ENCODE measurements around the gene FGGY. TPM values are rescaled to one million over a fixed set of nuclear protein-coding genes. Genes with fewer than 3 reads are reported as not detected.

FGGY gene
- total and polyA plus RNA-seq, 5 donors = 10.0 to 20.5 (median 19.9) TPM

- no peaks in the 10 kb centered on the region for H3K9me3 ChIP-seq (ENCODE audit: control insufficient read depth, low read length)
- WGBS = 77% methylated on average over 16 of the region's 16 CpGs
- H3K4me3 ChIP-seq (ENCODE audit: low read length) = no peak overlapping the region
- intact Hi-C loops (cut with DNase I) = no loop called here
- peaks cover 11% of the 10 kb centered on the region for H3K4me1 ChIP-seq (ENCODE audit: control insufficient read depth, insufficient read depth, low read length)
- H3K27me3 ChIP-seq (ENCODE audit: control insufficient read depth, insufficient read depth) = no peaks in the 10 kb centered on the region
- peak in 1 of 3 donors; percentile 58 for DNase-seq
- H3K27ac ChIP-seq (ENCODE audit: low read length) = peak overlapping the region; percentile 81
- no peak for ATAC-seq
Measured at GRCh38 chr1:59673573-59674450, 376.9 kb downstream of the FGGY start.

- no peaks in the 10 kb centered on the region for H3K9me3 ChIP-seq (ENCODE audit: control insufficient read depth, low read length)
- H3K4me3 ChIP-seq (ENCODE audit: low read length) = no peak overlapping the region
- peak; percentile 44 to 60 for ATAC-seq
- H3K27ac ChIP-seq (ENCODE audit: low read length) = peak overlapping the region; percentile 80
- no peak for DNase-seq
- H3K4me1 ChIP-seq (ENCODE audit: control insufficient read depth, insufficient read depth, low read length) = peaks cover 12% of the 10 kb centered on the region
- 61% methylated on average over 2 of the region's 2 CpGs for WGBS
- no peaks in the 10 kb centered on the region for H3K27me3 ChIP-seq (ENCODE audit: control insufficient read depth, insufficient read depth)
- intact Hi-C loops (cut with DNase I) = no loop called here
Measured at GRCh38 chr1:59674595-59674994, 377.7 kb downstream of the FGGY start.

- 68% methylated on average over 2 of the region's 2 CpGs for WGBS
- Histone ChIP-seq H3K4me3 (ENCODE audit: low read length) (no peak overlapping the region), H3K27me3 (ENCODE audit: control insufficient read depth, insufficient read depth) (no peaks in the 10 kb centered on the region), H3K27ac (ENCODE audit: low read length) (no peak overlapping the region), H3K4me1 (ENCODE audit: control insufficient read depth, insufficient read depth, low read length) (peaks cover 11% of the 10 kb centered on the region), H3K9me3 (ENCODE audit: control insufficient read depth, low read length) (no peaks in the 10 kb centered on the region)
- ATAC-seq (no peak), DNase-seq (no peak)
- intact Hi-C loops (cut with DNase I) = no loop called here
Measured at GRCh38 chr1:59675936-59676335, 379.0 kb downstream of the FGGY start.

GRCh38 chr1:59678040-59678439 lies 381.1 kb downstream of the FGGY start:
- intact Hi-C loops (cut with DNase I) = no loop called here
- H3K4me3 ChIP-seq (ENCODE audit: low read length) = no peak overlapping the region

GRCh38 chr1:59678493-59679228 lies 381.8 kb downstream of the FGGY start:
- intact Hi-C loops (cut with DNase I) = no loop called here
- H3K9me3 ChIP-seq (ENCODE audit: control insufficient read depth, low read length) = no peaks in the 10 kb centered on the region
- peak in 1 of 2 donors; percentile 22 for ATAC-seq
- H3K27me3 ChIP-seq (ENCODE audit: control insufficient read depth, insufficient read depth) = no peaks in the 10 kb centered on the region
- peaks cover 7% of the 10 kb centered on the region for H3K4me1 ChIP-seq (ENCODE audit: control insufficient read depth, insufficient read depth, low read length)
- 44% methylated on average over 3 of the region's 3 CpGs for WGBS
- no peak for DNase-seq
- H3K27ac ChIP-seq (ENCODE audit: low read length) = peak overlapping the region; percentile 36
- H3K4me3 ChIP-seq (ENCODE audit: low read length) = no peak overlapping the region

More at GRCh38 chr1:59678040-59678439, 381.1 kb downstream of the FGGY start:
- Histone ChIP-seq H3K4me1 (ENCODE audit: control insufficient read depth, insufficient read depth, low read length) (peaks cover 8% of the 10 kb centered on the region), H3K27ac (ENCODE audit: low read length) (no peak overlapping the region), H3K27me3 (ENCODE audit: control insufficient read depth, insufficient read depth) (no peaks in the 10 kb centered on the region), H3K9me3 (ENCODE audit: control insufficient read depth, low read length) (no peaks in the 10 kb centered on the region)
- DNase-seq (no peak), ATAC-seq (no peak)
- 57% methylated on average over 1 of the region's 1 CpG for WGBS

- Histone ChIP-seq H3K27me3 (ENCODE audit: control insufficient read depth, insufficient read depth) (no peaks in the 10 kb centered on the region), H3K4me3 (ENCODE audit: low read length) (no peak overlapping the region), H3K4me1 (ENCODE audit: control insufficient read depth, insufficient read depth, low read length) (peaks cover 3% of the 10 kb centered on the region), H3K9me3 (ENCODE audit: control insufficient read depth, low read length) (no peaks in the 10 kb centered on the region), H3K27ac (ENCODE audit: low read length) (no peak overlapping the region)
- ATAC-seq = no peak
- DNase-seq = no peak
- intact Hi-C loops (cut with DNase I) = no loop called here
Measured at GRCh38 chr1:59680044-59680443, 383.1 kb downstream of the FGGY start.

- Histone ChIP-seq H3K27me3 (ENCODE audit: control insufficient read depth, insufficient read depth) (no peaks in the 10 kb centered on the region), H3K4me3 (ENCODE audit: low read length) (no peak overlapping the region), H3K4me1 (ENCODE audit: control insufficient read depth, insufficient read depth, low read length) (peaks cover 3% of the 10 kb centered on the region), H3K9me3 (ENCODE audit: control insufficient read depth, low read length) (no peaks in the 10 kb centered on the region), H3K27ac (ENCODE audit: low read length) (no peak overlapping the region)
- intact Hi-C loops (cut with DNase I) = no loop called here
- 70% methylated on average over 5 of the region's 5 CpGs for WGBS
- ATAC-seq (no peak), DNase-seq (no peak)
Measured at GRCh38 chr1:59682396-59683080, 385.6 kb downstream of the FGGY start.

GRCh38 chr1:59683197-59683596 lies 386.3 kb downstream of the FGGY start:
- intact Hi-C loops (cut with DNase I) = no loop called here
- Histone ChIP-seq H3K4me3 (ENCODE audit: low read length) (no peak overlapping the region), H3K9me3 (ENCODE audit: control insufficient read depth, low read length) (no peaks in the 10 kb centered on the region), H3K4me1 (ENCODE audit: control insufficient read depth, insufficient read depth, low read length) (peaks cover 3% of the 10 kb centered on the region), H3K27me3 (ENCODE audit: control insufficient read depth, insufficient read depth) (no peaks in the 10 kb centered on the region), H3K27ac (ENCODE audit: low read length) (no peak overlapping the region)
- ATAC-seq = no peak
- 97% methylated on average over 2 of the region's 2 CpGs for WGBS
- DNase-seq = no peak

- no peaks in the 10 kb centered on the region for H3K4me1 ChIP-seq (ENCODE audit: control insufficient read depth, insufficient read depth, low read length)
- intact Hi-C loops (cut with DNase I) = no loop called here
- 94% methylated on average over 4 of the region's 4 CpGs for whole genome bisulfite sequencing
Measured at GRCh38 chr1:59684698-59685097, 387.8 kb downstream of the FGGY start.

GRCh38 chr1:59685101-59685500 lies 388.2 kb downstream of the FGGY start:
- H3K4me1 ChIP-seq (ENCODE audit: control insufficient read depth, insufficient read depth, low read length) = no peaks in the 10 kb centered on the region
- H3K27ac ChIP-seq (ENCODE audit: low read length) = no peak overlapping the region
- intact Hi-C loops (cut with DNase I) = no loop called here
- ATAC-seq (no peak), DNase-seq (no peak)
- H3K27me3 ChIP-seq (ENCODE audit: control insufficient read depth, insufficient read depth) = no peaks in the 10 kb centered on the region
- H3K4me3 ChIP-seq (ENCODE audit: low read length) = no peak overlapping the region
- no peaks in the 10 kb centered on the region for H3K9me3 ChIP-seq (ENCODE audit: control insufficient read depth, low read length)
- 99% methylated on average over 3 of the region's 3 CpGs for WGBS

More at GRCh38 chr1:59684698-59685097, 387.8 kb downstream of the FGGY start:
- Histone ChIP-seq H3K4me3 (ENCODE audit: low read length) (no peak overlapping the region), H3K27me3 (ENCODE audit: control insufficient read depth, insufficient read depth) (no peaks in the 10 kb centered on the region), H3K9me3 (ENCODE audit: control insufficient read depth, low read length) (no peaks in the 10 kb centered on the region), H3K27ac (ENCODE audit: low read length) (no peak overlapping the region)
- DNase-seq (no peak), ATAC-seq (no peak)

- ATAC-seq = no peak
- Histone ChIP-seq H3K4me1 (ENCODE audit: control insufficient read depth, insufficient read depth, low read length) (no peaks in the 10 kb centered on the region), H3K27me3 (ENCODE audit: control insufficient read depth, insufficient read depth) (no peaks in the 10 kb centered on the region), H3K9me3 (ENCODE audit: control insufficient read depth, low read length) (no peaks in the 10 kb centered on the region), H3K27ac (ENCODE audit: low read length) (no peak overlapping the region), H3K4me3 (ENCODE audit: low read length) (no peak overlapping the region)
- intact Hi-C loops (cut with DNase I) = no loop called here
- whole genome bisulfite sequencing = 98% methylated on average over 2 of the region's 2 CpGs
- DNase-seq = no peak
Measured at GRCh38 chr1:59685666-59686065, 388.8 kb downstream of the FGGY start.

Data from right cardiac atrium (tissue), 5 donors.